SJCRH30 (cell line): Measurements from ENCODE around the gene ZFYVE16. TPM values are rescaled to one million over a fixed set of nuclear protein-coding genes. Genes with fewer than 3 reads are reported as not detected.
"Not testable (repeated sequence)": the region's sequence is repeated elsewhere in the genome, so short reads cannot be mapped to it uniquely, and the experiment has no call there.

Experiments
- DNase-seq, 2 experiments: peaks; one replicate each; pipeline ENCODE4 v3.0.0-alpha.2; 2015 to 2020
- H3K27ac ChIP-seq: fragments of 250-450 bp; sonication (Bioruptor Pico); 2 replicates; pipeline ENCODE4 v1.5.1; 2020; ENCODE audit warnings: mild to moderate bottlenecking, moderate library complexity
- H3K27me3 ChIP-seq: fragments of 250-450 bp; sonication (Bioruptor Pico); 2 replicates; pipeline ENCODE4 v1.5.1; 2020; ENCODE audit warnings: mild to moderate bottlenecking, moderate library complexity
- H3K36me3 ChIP-seq: fragments of 250-450 bp; sonication (Bioruptor Pico); 2 replicates; pipeline ENCODE4 v1.5.1; 2020; ENCODE audit warnings: mild to moderate bottlenecking, moderate library complexity
- H3K4me1 ChIP-seq: fragments of 250-450 bp; sonication (Bioruptor Pico); 2 replicates; pipeline ENCODE4 v1.5.1; 2020; ENCODE audit warnings: mild to moderate bottlenecking, moderate library complexity
- H3K4me3 ChIP-seq: fragments of 250-450 bp; sonication (Bioruptor Pico); 2 replicates; pipeline ENCODE4 v1.5.1; 2020; ENCODE audit warnings: mild to moderate bottlenecking, moderate library complexity
- H3K9me3 ChIP-seq: fragments of 250-450 bp; sonication (Bioruptor Pico); replicated peaks from 2 replicates; pipeline ENCODE4 v1.5.1; 2020; ENCODE audit warnings: mild to moderate bottlenecking, moderate library complexity
- total RNA-seq: library from RNA; depleted of rRNA; stranded (reverse); fragments of >200 nt; shearing (Covaris generic); gene quantifications from 2 replicates; pipeline ENCODE4 v1.2.3, GENCODE V29; 2014; rRNA removed

The ZFYVE16 gene
- 56.6 and 67.8 TPM in 2 replicates for total RNA-seq

DNA sequence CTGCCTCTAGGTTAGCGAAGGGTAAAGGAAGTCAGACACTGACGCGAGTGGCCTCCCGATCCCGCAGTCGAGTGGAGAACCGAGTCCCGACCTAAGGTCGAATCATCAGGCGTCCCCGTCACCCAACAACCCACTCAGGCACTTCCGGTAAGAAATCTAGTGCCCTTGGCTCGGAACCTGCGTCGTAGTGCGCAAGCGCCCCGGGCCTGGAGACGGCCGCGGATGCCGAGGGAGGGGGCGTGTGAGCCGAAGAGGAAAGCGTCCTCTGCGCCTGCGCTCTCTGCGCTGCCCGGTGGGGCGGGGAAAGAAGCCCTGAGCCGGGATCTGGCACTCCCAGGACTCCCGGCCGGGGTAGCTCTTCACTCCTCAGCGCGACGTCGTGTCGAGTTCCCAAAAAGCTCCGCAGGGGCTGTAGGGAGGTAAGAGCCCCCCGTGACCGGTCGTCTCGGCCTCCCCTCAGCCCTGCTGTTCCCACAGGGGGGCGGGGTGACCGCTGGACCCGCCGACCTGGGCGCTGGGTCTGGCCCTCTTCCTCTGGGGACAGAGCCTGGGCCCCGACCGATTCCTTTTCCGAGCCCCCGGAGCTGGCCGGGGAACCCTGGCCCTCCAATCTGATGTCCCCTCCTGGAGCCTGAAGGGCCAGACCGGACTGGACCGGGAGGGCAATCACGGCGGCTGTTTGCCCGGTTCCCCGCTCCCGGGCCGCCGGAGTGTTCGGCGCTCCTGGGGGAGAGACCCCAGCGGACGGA lies at the start of gene ZFYVE16:
ZFYVE16 (plus strand) TSS at position 330 of the 749 bp plus-strand sequence. CDS start 26,084 bp downstream, outside the sequence.
- Histone ChIP-seq H3K27me3 (no peaks in the 10 kb centered on the region), H3K4me1 (peaks cover 14% of the 10 kb centered on the region), H3K9me3 (no peaks in the 10 kb centered on the region), H3K36me3 (peaks cover 10% of the 10 kb centered on the region), H3K4me3 (peak within 1 kb of the TSS; percentile 95), H3K27ac (peak within 1 kb of the TSS; percentile 94)
- DNase-seq = peak; percentile 99

- Histone ChIP-seq H3K36me3 (no peaks in the 10 kb centered on the region), H3K9me3 (no peaks in the 10 kb centered on the region), H3K4me3 (no peak overlapping the region), H3K27me3 (no peaks in the 10 kb centered on the region), H3K4me1 (no peaks in the 10 kb centered on the region), H3K27ac (no peak overlapping the region)
- no peak for DNase-seq
Observed at GRCh38 chr5:80360914-80361444, 46.9 kb upstream of the ZFYVE16 start.

GRCh38 chr5:80364892-80365291 lies 43.0 kb upstream of the ZFYVE16 start:
- DNase-seq = no peak
- 0 out of 2 replicates have a peak, but pooled peaks cover 3% of the 10 kb centered on the region for H3K4me1 ChIP-seq
- H3K27me3 ChIP-seq = no peaks in the 10 kb centered on the region
- H3K9me3 ChIP-seq = no peaks in the 10 kb centered on the region
- H3K36me3 ChIP-seq = no peaks in the 10 kb centered on the region
- no peak overlapping the region for H3K4me3 ChIP-seq
- no peak overlapping the region for H3K27ac ChIP-seq

GRCh38 chr5:80368661-80369480 lies 39.0 kb upstream of the ZFYVE16 start:
- H3K9me3 ChIP-seq = no peaks in the 10 kb centered on the region
- no peaks in the 10 kb centered on the region for H3K36me3 ChIP-seq
- no peak for DNase-seq
- no peak overlapping the region for H3K27ac ChIP-seq
- H3K4me3 ChIP-seq = peak overlapping the region; percentile 19; the same call in 1 of the 2 replicates
- no peaks in the 10 kb centered on the region for H3K27me3 ChIP-seq
- H3K4me1 ChIP-seq = 0 out of 2 replicates have a peak, but pooled peaks cover 3% of the 10 kb centered on the region

DNA sequence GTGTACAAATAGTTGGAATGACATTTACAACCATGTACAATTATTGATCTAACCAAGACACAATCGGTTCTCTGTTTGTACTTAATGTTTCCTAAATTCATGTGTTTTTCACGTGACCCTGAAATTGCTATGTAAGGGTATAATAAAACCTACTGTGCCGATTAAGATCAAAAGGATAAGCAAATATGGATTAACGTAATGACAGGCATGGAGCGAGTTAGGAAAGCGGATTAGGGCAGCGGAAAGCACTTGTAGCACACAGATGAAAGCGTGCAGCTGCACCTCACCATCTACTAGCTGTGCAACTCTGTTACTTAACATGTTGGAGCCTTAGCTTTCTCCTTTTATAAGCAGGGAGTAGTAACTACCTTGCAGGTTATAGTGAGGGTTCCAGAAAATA lies 38.3 kb upstream of the ZFYVE16 start:
- H3K36me3 ChIP-seq = no peaks in the 10 kb centered on the region
- H3K4me1 ChIP-seq = 0 out of 2 replicates have a peak, but pooled peaks cover 3% of the 10 kb centered on the region
- H3K27me3 ChIP-seq = no peaks in the 10 kb centered on the region
- H3K4me3 ChIP-seq = peak overlapping the region; percentile 19; the same call in 1 of the 2 replicates
- no peak overlapping the region for H3K27ac ChIP-seq
- DNase-seq = peak in 1 of 2 experiments; percentile 20
- no peaks in the 10 kb centered on the region for H3K9me3 ChIP-seq

DNA sequence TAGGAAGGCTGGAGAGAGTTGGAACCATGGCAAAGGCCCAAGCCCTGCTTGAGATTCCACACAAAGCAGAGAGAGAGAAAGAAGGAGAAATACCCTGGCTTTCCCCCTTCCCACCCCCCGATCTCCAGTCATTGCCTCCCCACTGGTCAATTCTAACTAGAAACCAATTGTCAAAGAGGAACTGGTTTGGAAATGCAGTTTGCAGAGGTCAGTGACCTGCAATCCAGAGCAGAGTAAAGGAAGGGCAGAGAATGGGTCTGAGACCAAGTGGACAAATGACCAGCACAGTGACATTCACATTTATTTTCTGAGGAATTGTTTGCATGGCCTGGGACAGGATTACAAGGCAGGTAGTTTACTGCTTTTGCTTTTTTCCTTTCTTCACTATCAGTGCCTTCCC lies 37.5 kb upstream of the ZFYVE16 start:
- no peak overlapping the region for H3K4me3 ChIP-seq
- no peaks in the 10 kb centered on the region for H3K27me3 ChIP-seq
- no peaks in the 10 kb centered on the region for H3K9me3 ChIP-seq
- no peaks in the 10 kb centered on the region for H3K36me3 ChIP-seq
- DNase-seq = no peak
- H3K27ac ChIP-seq = no peak overlapping the region
- H3K4me1 ChIP-seq = 0 out of 2 replicates have a peak, but pooled peaks cover 3% of the 10 kb centered on the region

GRCh38 chr5:80372780-80373179 lies 35.1 kb upstream of the ZFYVE16 start:
- Histone ChIP-seq H3K27ac (no peak overlapping the region), H3K36me3 (no peaks in the 10 kb centered on the region), H3K9me3 (no peaks in the 10 kb centered on the region), H3K27me3 (no peaks in the 10 kb centered on the region), H3K4me1 (0 out of 2 replicates have a peak, but pooled peaks cover 3% of the 10 kb centered on the region), H3K4me3 (no peak overlapping the region)
- DNase-seq = no peak

DNA sequence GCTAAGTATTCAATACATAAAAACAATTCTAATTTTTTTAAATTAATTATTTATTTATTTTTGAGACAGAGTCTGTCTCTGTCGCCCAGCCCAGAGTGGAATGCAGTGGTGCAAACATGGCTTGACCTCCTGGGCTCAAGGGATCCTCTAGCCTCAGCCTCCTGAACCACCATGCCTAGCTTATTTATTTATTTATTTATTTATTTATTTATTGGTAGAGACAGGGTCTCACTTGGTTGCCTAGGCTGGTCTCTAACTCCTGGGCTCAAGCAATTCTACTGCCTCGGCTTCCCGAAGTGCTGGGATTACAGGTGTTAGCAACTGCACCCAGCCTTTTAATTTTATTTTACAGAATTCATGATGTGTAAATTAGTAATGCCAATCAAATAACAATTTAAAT lies 33.7 kb upstream of the ZFYVE16 start:
- Histone ChIP-seq H3K4me1 (0 out of 2 replicates have a peak, but pooled peaks cover under 1% of the 10 kb centered on the region), H3K9me3 (no peaks in the 10 kb centered on the region), H3K27ac (no peak overlapping the region), H3K36me3 (no peaks in the 10 kb centered on the region), H3K27me3 (no peaks in the 10 kb centered on the region), H3K4me3 (no peak overlapping the region)
- no peak for DNase-seq

DNA sequence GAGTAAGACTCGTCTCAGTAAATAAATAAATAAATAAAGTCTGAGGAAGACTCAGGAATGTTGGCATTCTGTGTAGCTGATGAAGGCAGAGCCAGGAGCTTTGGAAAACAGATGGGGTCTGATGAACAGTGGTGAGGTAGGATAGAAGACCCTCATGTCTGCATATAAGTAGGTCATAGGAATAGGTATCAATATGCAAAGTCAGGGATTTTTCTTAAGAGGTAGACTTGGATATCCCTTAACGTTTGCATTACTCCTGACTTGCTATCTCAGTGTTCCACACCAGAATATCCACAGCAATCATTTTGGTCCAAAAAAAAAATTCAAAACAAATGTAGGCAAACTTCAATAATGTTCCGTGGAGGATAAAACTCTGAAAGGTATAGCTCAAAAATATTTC lies 31.3 kb upstream of the ZFYVE16 start:
- no peak overlapping the region for H3K4me3 ChIP-seq
- no peaks in the 10 kb centered on the region for H3K4me1 ChIP-seq

GRCh38 chr5:80382488-80382887 lies 25.4 kb upstream of the ZFYVE16 start:
- H3K9me3 ChIP-seq = no peaks in the 10 kb centered on the region
- no peaks in the 10 kb centered on the region for H3K4me1 ChIP-seq
- H3K27ac ChIP-seq = no peak overlapping the region
- H3K27me3 ChIP-seq = no peaks in the 10 kb centered on the region
- DNase-seq = no peak
- no peaks in the 10 kb centered on the region for H3K36me3 ChIP-seq
- H3K4me3 ChIP-seq = no peak overlapping the region

More for the DNA sequence above, 31.3 kb upstream of the ZFYVE16 start:
- no peaks in the 10 kb centered on the region for H3K36me3 ChIP-seq
- no peak for DNase-seq
- no peaks in the 10 kb centered on the region for H3K9me3 ChIP-seq
- no peaks in the 10 kb centered on the region for H3K27me3 ChIP-seq
- no peak overlapping the region for H3K27ac ChIP-seq

DNA sequence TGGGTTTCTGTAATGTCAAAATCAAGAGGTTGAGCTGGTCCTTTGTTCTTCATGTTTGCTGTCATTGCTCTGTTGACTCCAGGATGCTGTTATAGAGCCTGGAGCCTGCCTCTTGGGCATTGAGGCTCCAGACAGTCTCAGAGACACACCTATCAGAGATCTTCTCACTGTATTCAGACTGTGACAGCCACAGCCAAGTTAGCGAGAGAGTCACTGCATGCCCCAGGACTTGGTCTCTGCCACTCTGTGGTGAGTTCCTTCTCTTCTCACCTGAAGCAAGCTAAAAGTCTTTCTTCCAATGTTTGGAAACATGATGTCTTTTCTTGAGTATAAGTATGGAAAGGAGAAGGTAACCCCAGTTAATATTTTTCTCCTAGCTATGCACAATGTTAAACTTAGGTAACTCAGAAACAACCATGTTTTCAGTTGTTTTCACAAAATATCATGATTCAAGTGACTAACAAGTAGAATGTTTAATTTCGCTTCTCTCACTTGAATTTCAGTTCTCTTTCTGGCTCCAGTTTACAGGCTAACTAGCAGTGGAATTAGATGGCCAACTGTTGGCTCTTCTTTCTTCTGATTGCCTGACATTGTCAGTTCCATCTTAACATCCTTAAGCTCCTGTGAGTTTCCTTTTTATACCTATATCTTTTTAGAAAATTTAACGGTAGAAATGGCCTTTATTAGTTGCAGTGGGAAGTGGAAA lies 20.6 kb upstream of the ZFYVE16 start:
- H3K9me3 ChIP-seq = no peaks in the 10 kb centered on the region
- H3K4me3 ChIP-seq = no peak overlapping the region
- H3K36me3 ChIP-seq = no peaks in the 10 kb centered on the region
- H3K4me1 ChIP-seq = no peaks in the 10 kb centered on the region
- no peak overlapping the region for H3K27ac ChIP-seq
- no peak for DNase-seq
- no peaks in the 10 kb centered on the region for H3K27me3 ChIP-seq

GRCh38 chr5:80389580-80389979 lies 18.3 kb upstream of the ZFYVE16 start:
- Histone ChIP-seq H3K27ac (no peak overlapping the region), H3K27me3 (no peaks in the 10 kb centered on the region), H3K4me3 (no peak overlapping the region), H3K9me3 (no peaks in the 10 kb centered on the region), H3K36me3 (no peaks in the 10 kb centered on the region), H3K4me1 (no peaks in the 10 kb centered on the region)
- no peak for DNase-seq

DNA sequence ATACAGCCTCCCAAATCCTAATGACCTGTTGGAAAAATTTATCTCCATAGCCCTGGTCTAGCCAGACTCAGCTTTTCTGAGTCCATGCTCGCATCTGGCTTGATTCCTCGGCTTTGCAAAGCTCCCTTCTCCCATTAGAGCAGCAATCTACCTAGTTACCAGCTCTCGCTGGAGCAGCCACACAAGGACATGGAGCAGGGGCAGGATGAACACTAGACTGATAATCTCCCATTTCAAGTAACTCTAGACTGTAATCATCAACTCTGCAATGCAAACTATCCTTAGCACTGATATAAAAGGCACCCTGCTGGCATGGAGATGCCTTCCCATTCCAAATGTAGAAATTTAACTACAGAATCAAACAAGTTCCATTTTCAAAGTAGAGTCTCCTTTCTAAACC lies 17.5 kb upstream of the ZFYVE16 start:
- not testable (repeated sequence) for DNase-seq, H3K27ac ChIP-seq, H3K4me1 ChIP-seq, H3K4me3 ChIP-seq, H3K27me3 ChIP-seq, H3K36me3 ChIP-seq, H3K9me3 ChIP-seq

- H3K27me3 ChIP-seq, H3K4me3 ChIP-seq, H3K4me1 ChIP-seq, DNase-seq, H3K9me3 ChIP-seq, H3K36me3 ChIP-seq, H3K27ac ChIP-seq: not testable (repeated sequence)
Observed at GRCh38 chr5:80391267-80391666, 16.6 kb upstream of the ZFYVE16 start.
